Astrocyte (in vitro differentiated cells and primary cell): ENCODE data around the gene ABCC9. TPM values are rescaled to one million over a fixed set of nuclear protein-coding genes. Genes with fewer than 3 reads are reported as not detected.

Experiments
- DNase-seq: peaks from one replicate; pipeline ENCODE4 v3.0.0-alpha.2; 2010; ENCODE audit warnings: low read depth
- FAIRE-seq: peaks from 2 replicates; lab custom pipeline; 2011; peaks lifted over from hg19 to GRCh38; lab: Jason Lieb, UNC
- H2AFZ ChIP-seq: 2 replicates; pipeline ENCODE4 v1.6.0; 2012; ENCODE audit warnings: low read depth, low read length, inconsistent platforms
- H3K27ac ChIP-seq: 2 replicates; pipeline ENCODE4 v1.5.1; 2011; ENCODE audit warnings: low read depth, low read length, inconsistent platforms
- H3K27me3 ChIP-seq: 2 replicates; pipeline ENCODE4 v1.6.0; 2011; ENCODE audit warnings: low read length, inconsistent platforms; ENCODE audit not compliant: insufficient read depth
- H3K36me3 ChIP-seq: 2 replicates; pipeline ENCODE4 v1.5.1; 2011; ENCODE audit warnings: low read length, inconsistent platforms; ENCODE audit not compliant: insufficient read depth
- H3K4me1 ChIP-seq: 2 replicates; pipeline ENCODE4 v1.5.1; 2011; ENCODE audit warnings: low read length, inconsistent platforms; ENCODE audit not compliant: insufficient read depth
- H3K4me2 ChIP-seq: 2 replicates; pipeline ENCODE4 v1.6.0; 2012; ENCODE audit warnings: low read length, inconsistent platforms
- H3K4me3 ChIP-seq: 2 replicates; pipeline ENCODE4 v1.5.1; 2011; ENCODE audit warnings: low read depth, mild to moderate bottlenecking, low read length, inconsistent platforms; ENCODE audit not compliant: insufficient read depth
- H3K79me2 ChIP-seq: 2 replicates; pipeline ENCODE4 v1.6.0; 2012; ENCODE audit warnings: mild to moderate bottlenecking, low read length, inconsistent platforms; ENCODE audit not compliant: insufficient read depth
- H3K9ac ChIP-seq: 2 replicates; pipeline ENCODE4 v1.6.0; 2012; ENCODE audit warnings: mild to moderate bottlenecking, low read length, inconsistent platforms
- H3K9me3 ChIP-seq: 2 replicates; pipeline ENCODE4 v1.5.1; 2012; ENCODE audit warnings: low read depth, mild to moderate bottlenecking, low read length, inconsistent platforms; ENCODE audit not compliant: insufficient read depth
- H4K20me1 ChIP-seq: 2 replicates; pipeline ENCODE4 v1.6.0; 2012; ENCODE audit warnings: low read length, inconsistent platforms; ENCODE audit not compliant: insufficient read depth
- H3K27ac Mint-ChIP-seq: one replicate; pipeline ENCODE4 v1.8.0; 2021; ENCODE audit warnings: mild to moderate bottlenecking, mixed read lengths; ENCODE audit not compliant: unreplicated experiment
- H3K27me3 Mint-ChIP-seq: one replicate; pipeline ENCODE4 v1.8.0; 2021; ENCODE audit warnings: low read depth, mixed read lengths; ENCODE audit not compliant: unreplicated experiment
- H3K36me3 Mint-ChIP-seq: one replicate; pipeline ENCODE4 v1.8.0; 2021; ENCODE audit warnings: low read depth, mixed read lengths; ENCODE audit not compliant: unreplicated experiment
- H3K4me1 Mint-ChIP-seq: one replicate; pipeline ENCODE4 v1.8.0; 2021; ENCODE audit warnings: low read depth, mixed read lengths; ENCODE audit not compliant: unreplicated experiment
- H3K4me3 Mint-ChIP-seq: one replicate; pipeline ENCODE4 v1.8.0; 2021; ENCODE audit warnings: mild to moderate bottlenecking, moderate library complexity, mixed read lengths; ENCODE audit not compliant: unreplicated experiment
- H3K9me3 Mint-ChIP-seq: one replicate; pipeline ENCODE4 v1.8.0; 2021; ENCODE audit warnings: mild to moderate bottlenecking, mixed read lengths; ENCODE audit not compliant: unreplicated experiment
- EZH2 ChIP-seq: IDR thresholded peaks from 2 replicates; pipeline ENCODE4 v1.6.1; 2012; ENCODE audit warnings: mild to moderate bottlenecking, low read length, inconsistent platforms; ENCODE audit not compliant: insufficient read depth
- total RNA-seq: library from RNA; stranded (reverse); gene quantifications from 2 replicates; pipeline ENCODE4 v1.2.1, GENCODE V29; 2021
- TF ChIP-seq, protein P1 (sequence below): IDR thresholded peaks from 2 replicates; pipeline ENCODE4 v1.5.1; 2011; ENCODE audit warnings: low read depth, mild to moderate bottlenecking, inconsistent platforms, low read length, moderate library complexity; ENCODE audit not compliant: insufficient read depth

The ABCC9 gene
- total RNA-seq, 1 donor from 2014 or later = 0.36 TPM

DNA sequence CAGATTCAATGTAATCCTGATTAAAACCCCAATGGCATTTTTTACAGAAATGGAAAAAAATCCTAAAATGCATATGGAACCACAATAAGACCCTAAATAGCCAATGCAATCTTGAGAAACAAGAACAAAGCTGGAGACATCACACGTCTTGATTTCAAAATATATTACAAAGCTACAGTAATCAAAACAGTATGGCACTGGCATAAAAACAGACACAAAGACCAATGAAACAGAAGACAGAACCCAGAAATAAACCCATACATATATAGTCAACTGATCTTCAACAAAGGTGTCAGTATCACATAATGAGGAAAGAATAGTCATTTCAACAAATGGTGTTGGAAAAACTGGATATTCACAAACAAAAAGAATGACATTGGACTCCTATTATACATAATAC lies 9.4 kb upstream of the ABCC9 start:
- Mint-ChIP-seq H3K27me3 (no peaks in the 10 kb centered on the region), H3K27ac (no peak overlapping the region), H3K4me3 (no peak overlapping the region), H3K36me3 (peaks cover 3% of the 10 kb centered on the region), H3K4me1 (no peaks in the 10 kb centered on the region), H3K9me3 (peaks cover 10% of the 10 kb centered on the region)
- H3K4me1 ChIP-seq = no peaks in the 10 kb centered on the region
- H3K36me3 ChIP-seq = no peaks in the 10 kb centered on the region
- DNase-seq = no peak
- TF ChIP-seq, protein P1, sequence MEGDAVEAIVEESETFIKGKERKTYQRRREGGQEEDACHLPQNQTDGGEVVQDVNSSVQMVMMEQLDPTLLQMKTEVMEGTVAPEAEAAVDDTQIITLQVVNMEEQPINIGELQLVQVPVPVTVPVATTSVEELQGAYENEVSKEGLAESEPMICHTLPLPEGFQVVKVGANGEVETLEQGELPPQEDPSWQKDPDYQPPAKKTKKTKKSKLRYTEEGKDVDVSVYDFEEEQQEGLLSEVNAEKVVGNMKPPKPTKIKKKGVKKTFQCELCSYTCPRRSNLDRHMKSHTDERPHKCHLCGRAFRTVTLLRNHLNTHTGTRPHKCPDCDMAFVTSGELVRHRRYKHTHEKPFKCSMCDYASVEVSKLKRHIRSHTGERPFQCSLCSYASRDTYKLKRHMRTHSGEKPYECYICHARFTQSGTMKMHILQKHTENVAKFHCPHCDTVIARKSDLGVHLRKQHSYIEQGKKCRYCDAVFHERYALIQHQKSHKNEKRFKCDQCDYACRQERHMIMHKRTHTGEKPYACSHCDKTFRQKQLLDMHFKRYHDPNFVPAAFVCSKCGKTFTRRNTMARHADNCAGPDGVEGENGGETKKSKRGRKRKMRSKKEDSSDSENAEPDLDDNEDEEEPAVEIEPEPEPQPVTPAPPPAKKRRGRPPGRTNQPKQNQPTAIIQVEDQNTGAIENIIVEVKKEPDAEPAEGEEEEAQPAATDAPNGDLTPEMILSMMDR = no peak
- no peak for TF ChIP-seq EZH2
- H3K4me3 ChIP-seq = no peak overlapping the region
- no peaks in the 10 kb centered on the region for H4K20me1 ChIP-seq
- no peak for FAIRE-seq
- H3K9me3 ChIP-seq = no peaks in the 10 kb centered on the region
- no peak overlapping the region for H3K27ac ChIP-seq
- no peak overlapping the region for H3K4me2 ChIP-seq
- H2AFZ ChIP-seq = no peak overlapping the region
- H3K9ac ChIP-seq = no peak overlapping the region
- H3K27me3 ChIP-seq = no peaks in the 10 kb centered on the region
- H3K79me2 ChIP-seq = no peaks in the 10 kb centered on the region

DNA sequence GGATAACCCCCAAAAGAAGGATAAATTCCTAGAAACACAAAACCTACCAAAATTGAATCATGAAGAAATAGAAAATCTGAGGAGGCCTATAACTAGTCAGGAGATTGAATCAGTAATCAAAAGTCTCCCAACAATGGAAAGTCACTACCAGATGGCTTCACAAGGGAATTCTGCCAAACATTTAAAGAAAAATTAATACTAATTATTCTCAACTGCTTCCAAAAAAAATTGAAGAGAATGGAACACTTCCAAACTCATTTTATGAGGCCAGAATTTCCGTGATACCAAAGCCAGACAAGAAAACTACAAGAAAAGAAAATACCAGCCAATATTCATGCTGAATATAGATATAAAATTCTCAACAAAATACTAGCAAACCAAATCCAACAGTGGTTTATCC lies 7.8 kb upstream of the ABCC9 start:
- Mint-ChIP-seq H3K4me1 (no peaks in the 10 kb centered on the region), H3K27me3 (no peaks in the 10 kb centered on the region), H3K9me3 (peaks cover 10% of the 10 kb centered on the region), H3K4me3 (no peak overlapping the region), H3K36me3 (peaks cover 3% of the 10 kb centered on the region), H3K27ac (no peak overlapping the region)
- no peak overlapping the region for H3K9ac ChIP-seq
- H3K4me1 ChIP-seq = no peaks in the 10 kb centered on the region
- no peak overlapping the region for H2AFZ ChIP-seq
- no peaks in the 10 kb centered on the region for H3K9me3 ChIP-seq
- no peaks in the 10 kb centered on the region for H4K20me1 ChIP-seq
- no peaks in the 10 kb centered on the region for H3K27me3 ChIP-seq
- TF ChIP-seq EZH2 = no peak
- TF ChIP-seq, protein P1 = no peak
- no peak overlapping the region for H3K27ac ChIP-seq
- no peak overlapping the region for H3K4me3 ChIP-seq
- DNase-seq = no peak
- H3K79me2 ChIP-seq = no peaks in the 10 kb centered on the region
- H3K36me3 ChIP-seq = no peaks in the 10 kb centered on the region
- H3K4me2 ChIP-seq = no peak overlapping the region
- no peak for FAIRE-seq

DNA sequence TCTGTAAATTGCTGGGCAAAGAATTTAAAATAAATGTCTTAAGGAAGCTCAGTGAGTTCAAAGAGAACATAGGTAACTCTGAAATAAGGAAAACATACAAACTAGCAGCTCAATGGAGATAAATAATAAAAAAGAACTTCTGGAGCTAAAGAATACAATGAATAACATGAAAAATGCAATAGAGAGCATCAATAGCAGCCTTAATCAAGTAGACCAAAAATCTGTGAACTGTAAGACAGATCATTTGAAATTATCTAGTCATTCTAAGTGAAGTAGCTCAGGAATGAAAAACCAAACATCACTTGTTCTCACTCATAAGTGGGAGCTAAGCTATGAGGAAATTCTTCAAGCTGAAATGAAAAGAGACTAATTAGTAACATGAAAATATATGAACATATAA lies 5.8 kb upstream of the ABCC9 start:
- Histone ChIP-seq H3K27me3 (no peaks in the 10 kb centered on the region), H3K36me3 (no peaks in the 10 kb centered on the region), H3K4me2 (no peak overlapping the region), H3K4me3 (no peak overlapping the region), H3K9me3 (no peaks in the 10 kb centered on the region), H3K79me2 (no peaks in the 10 kb centered on the region), H3K27ac (no peak overlapping the region), H4K20me1 (no peaks in the 10 kb centered on the region), H3K4me1 (no peaks in the 10 kb centered on the region), H2AFZ (no peak overlapping the region), H3K9ac (no peak overlapping the region)
- peaks cover 3% of the 10 kb centered on the region for H3K36me3 Mint-ChIP-seq
- DNase-seq (no peak), FAIRE-seq (no peak)
- H3K9me3 Mint-ChIP-seq = peaks cover 10% of the 10 kb centered on the region
- no peak overlapping the region for H3K4me3 Mint-ChIP-seq
- no peak overlapping the region for H3K27ac Mint-ChIP-seq
- peaks cover under 1% of the 10 kb centered on the region for H3K27me3 Mint-ChIP-seq
- H3K4me1 Mint-ChIP-seq = no peaks in the 10 kb centered on the region
- TF ChIP-seq EZH2 = no peak
- TF ChIP-seq, protein P1 = no peak
